H1 (cell line): ENCODE measurements around the gene ERC1. TPM values are rescaled to one million over a fixed set of nuclear protein-coding genes. Genes with fewer than 3 reads are reported as not detected.

ENCODE experiments used
- CTCF ChIP-seq, 3 experiments: IDR thresholded peaks; 1 replicate in 2 of 3; 2 replicates in 1 of 3; pipeline versions ENCODE4 v1.5.1 to v1.6.1; 2011; ENCODE audit warnings: low read length in 3 of 3, mild to moderate bottlenecking in 3 of 3, inconsistent platforms in 2 of 3, low read depth in 1 of 3, moderate library complexity in 1 of 3; ENCODE audit not compliant: insufficient read depth in 1 of 3; ENCODE audit errors: control extremely low read depth in 1 of 3
- JUND ChIP-seq: IDR thresholded peaks from 2 replicates; pipeline ENCODE4 v1.6.1; 2011; ENCODE audit warnings: mild to moderate bottlenecking, improper control_type of control experiment, low read length
- POLR2AphosphoS5 ChIP-seq: IDR thresholded peaks from 2 replicates; pipeline ENCODE4 v1.6.1; 2011; ENCODE audit warnings: low read depth, low read length
- polyA plus RNA-seq, 7 experiments: library from polyadenylated mRNA; depleted of rRNA in 3 of 7; stranded (reverse) in 5 of 7; unstranded in 2 of 7; fragments of >200 nt in 5 of 7; fragments of 200-250 nt in 2 of 7; gene quantifications; 1 replicate in 5 of 7; 2 replicates in 1 of 7; 4 replicates in 1 of 7; pipeline versions ENCODE4 v1.2.1 to v1.2.3, GENCODE V29; 2011 to 2013; ENCODE audit warnings: missing spikeins in 2 of 7, mixed read lengths in 2 of 7
- total RNA-seq: library from RNA; stranded (reverse); fragmentation: NEBNext Ultra II Directional; extraction: Animal tissue kit (Norgen Biotek cat#: 25700); gene quantifications from 2 replicates; pipeline ENCODE4 v1.2.1, GENCODE V29; 2021

The ERC1 gene
- total and polyA plus RNA-seq, 2 of the 8 experiments (the other 6 are each of a cell fraction or from before 2014, with no cell fraction given), result 7.8 to 45.7 TPM

- TF ChIP-seq CTCF (IDR thresholded peaks at IDR 0.05; ENCODE audit: control extremely low read depth in 1 of 3, insufficient read depth in 1 of 3, low read depth in 1 of 3, low read length in 3 of 3) (no peak), JUND (no peak), POLR2AphosphoS5 (no peak)
Observed at GRCh38 chr12:1302201-1302870, 311.3 kb downstream of the ERC1 start (continued).
